Liver (tissue), 9 donors: ENCODE results near the gene ARID5A. TPM values are rescaled to one million over a fixed set of nuclear protein-coding genes. Genes with fewer than 3 reads are reported as not detected.

Experiments used
- DNase-seq: peaks from one replicate; pipeline ENCODE4 v3.0.0-alpha.2; 2017; ENCODE audit warnings: low spot score
- H3K27ac ChIP-seq, 2 donors: one replicate each; pipeline ENCODE4 v1.7.0; 2013; ENCODE audit warnings: inconsistent platforms in 2 of 2, low read length in 2 of 2, control low read depth in 1 of 2, low read depth in 1 of 2, mild to moderate bottlenecking in 1 of 2
- H3K27me3 ChIP-seq, 4 donors: one replicate each; pipeline versions ENCODE4 v1.6.1 to v1.7.0; 2013; ENCODE audit warnings: low read length in 3 of 4, inconsistent platforms in 1 of 4, mild to moderate bottlenecking in 1 of 4, moderate library complexity in 1 of 4; ENCODE audit not compliant: control insufficient read depth in 4 of 4, insufficient read depth in 4 of 4
- H3K36me3 ChIP-seq, 4 donors: one replicate each; pipeline versions ENCODE4 v1.6.1 to v1.7.0; 2013; ENCODE audit warnings: low read length in 3 of 4, mild to moderate bottlenecking in 3 of 4, low read depth in 1 of 4, moderate library complexity in 1 of 4; ENCODE audit not compliant: control insufficient read depth in 4 of 4, insufficient read depth in 3 of 4
- H3K4me1 ChIP-seq, 4 donors: one replicate each; pipeline versions ENCODE4 v1.6.1 to v1.7.0; 2013; ENCODE audit warnings: low read length in 3 of 4, mild to moderate bottlenecking in 3 of 4, moderate library complexity in 1 of 4; ENCODE audit not compliant: control insufficient read depth in 4 of 4, insufficient read depth in 4 of 4
- H3K4me3 ChIP-seq, 3 donors: one replicate each; pipeline versions ENCODE4 v1.6.1 to v1.7.0; 2013; ENCODE audit warnings: low read length in 3 of 3, control low read depth in 1 of 3, low read depth in 1 of 3, mild to moderate bottlenecking in 1 of 3
- H3K9ac ChIP-seq, 2 donors: one replicate each; pipeline ENCODE4 v1.7.0; 2013; ENCODE audit warnings: low read length in 2 of 2, mild to moderate bottlenecking in 2 of 2, moderate library complexity in 2 of 2, control low read depth in 1 of 2, low read depth in 1 of 2
- H3K9me3 ChIP-seq, 4 donors: one replicate each; pipeline versions ENCODE4 v1.6.1 to v1.7.0; 2013; ENCODE audit warnings: low read length in 3 of 4; ENCODE audit not compliant: control insufficient read depth in 4 of 4
- ATF3 ChIP-seq: IDR thresholded peaks from 2 replicates; pipeline ENCODE4 v1.6.1; 2016; ENCODE audit warnings: antibody characterized with exemption
- CTCF ChIP-seq: fragments of 150-350 bp; IDR thresholded peaks from 2 replicates; pipeline ENCODE4 v1.5.1; 2017; ENCODE audit warnings: improper control_type of control experiment, low read depth, low read length; ENCODE audit not compliant: missing input control
- FOXA1 ChIP-seq: IDR thresholded peaks from 2 replicates; pipeline ENCODE4 v1.6.1; 2016; ENCODE audit warnings: antibody characterized with exemption
- FOXA2 ChIP-seq: IDR thresholded peaks from 2 replicates; pipeline ENCODE4 v1.6.1; 2016; ENCODE audit warnings: antibody characterized with exemption
- GABPA ChIP-seq, 2 donors: IDR thresholded peaks in 1 of 2; conservative IDR thresholded peaks in 1 of 2; 2 replicates each; pipeline ENCODE4 v1.6.1; 2016; ENCODE audit warnings: antibody characterized with exemption in 2 of 2, mild to moderate bottlenecking in 1 of 2, moderate library complexity in 1 of 2
- HNF4A ChIP-seq, 2 donors: conservative IDR thresholded peaks; 2 replicates each; pipeline ENCODE4 v1.6.1; 2016; ENCODE audit warnings: antibody characterized with exemption in 2 of 2, mild to moderate bottlenecking in 2 of 2
- HNF4G ChIP-seq: IDR thresholded peaks from 2 replicates; pipeline ENCODE4 v1.6.1; 2016; ENCODE audit warnings: antibody characterized with exemption
- JUND ChIP-seq, 2 donors: IDR thresholded peaks; 2 replicates each; pipeline ENCODE4 v1.6.1; 2016; ENCODE audit warnings: antibody characterized with exemption in 2 of 2
- MAX ChIP-seq: IDR thresholded peaks from 2 replicates; pipeline ENCODE4 v1.6.1; 2016; ENCODE audit warnings: antibody characterized with exemption
- NR2F2 ChIP-seq: IDR thresholded peaks from 2 replicates; pipeline ENCODE4 v1.6.1; 2016; ENCODE audit warnings: antibody characterized with exemption
- RAD21 ChIP-seq, 2 donors: IDR thresholded peaks; 2 replicates each; pipeline ENCODE4 v1.6.1; 2016; ENCODE audit warnings: antibody characterized with exemption in 2 of 2, mild to moderate bottlenecking in 2 of 2
- REST ChIP-seq: IDR thresholded peaks from 2 replicates; pipeline ENCODE4 v1.6.1; 2016; ENCODE audit warnings: antibody characterized with exemption, mild to moderate bottlenecking
- RXRA ChIP-seq, 2 donors: IDR thresholded peaks; 2 replicates each; pipeline ENCODE4 v1.6.1; 2017 to 2018; ENCODE audit warnings: antibody characterized with exemption in 2 of 2, mild to moderate bottlenecking in 1 of 2
- SP1 ChIP-seq: IDR thresholded peaks from 2 replicates; pipeline ENCODE4 v1.6.1; 2018; ENCODE audit warnings: antibody characterized with exemption, mild to moderate bottlenecking
- TAF1 ChIP-seq: conservative IDR thresholded peaks from 2 replicates; pipeline ENCODE4 v1.6.1; 2016; ENCODE audit warnings: antibody characterized with exemption, mild to moderate bottlenecking
- YY1 ChIP-seq: IDR thresholded peaks from 2 replicates; pipeline ENCODE4 v1.6.1; 2016; ENCODE audit warnings: antibody characterized with exemption, mild to moderate bottlenecking
- ZBTB33 ChIP-seq: IDR thresholded peaks from 2 replicates; pipeline ENCODE4 v1.6.1; 2016; ENCODE audit warnings: antibody characterized with exemption
- WGBS: extraction: QIAGEN DNeasy Blood & Tissue Kit; methylation state at CpG from one replicate; pipeline ENCODE4 v1.1.7; 2013; 5-methylcytosine and 5-hydroxymethylcytosine counted together
- polyA plus RNA-seq, 2 donors: library from polyadenylated mRNA; stranded (reverse) in 1 of 2; unstranded in 1 of 2; fragments of 200-250 nt in 1 of 2; fragments of >200 nt in 1 of 2; fragmentation: Nextera tagmentation in 1 of 2; extraction: Ambion mirVana in 1 of 2; gene quantifications; one replicate each; pipeline versions ENCODE4 v1.2.1 to v1.2.3, GENCODE V29; 2013 to 2015
- total RNA-seq, 2 donors: library from RNA; depleted of rRNA; stranded (reverse); fragments of >200 nt; gene quantifications; one replicate each; pipeline ENCODE4 v1.2.3, GENCODE V29; 2014
- donor health status: healthy.
- donor health status: healthy.
- donor health status: healthy.
- donor health status: healthy.
- donor health status: healthy.

ARID5A gene
- total and polyA plus RNA-seq, 4 donors = 7.4 to 17.8 (median 11.0) TPM

- H3K27me3 ChIP-seq = no peaks in the 10 kb centered on the region
- no peak overlapping the region for H3K4me3 ChIP-seq
- 76% methylated on average over 1 of the region's 1 CpG for WGBS
- H3K9ac ChIP-seq = no peak overlapping the region
- H3K4me1 ChIP-seq = no peaks in the 10 kb centered on the region
- no peak overlapping the region for H3K27ac ChIP-seq
- no peak for DNase-seq
- H3K36me3 ChIP-seq = no peaks in the 10 kb centered on the region
- TF ChIP-seq RXRA (IDR thresholded peaks at IDR 0.05) = no peak
- TF ChIP-seq RAD21 (IDR thresholded peaks at IDR 0.05) = no peak
- TF ChIP-seq HNF4G = no peak
- TF ChIP-seq SP1 = no peak
- no peak for TF ChIP-seq TAF1
- TF ChIP-seq NR2F2 = no peak
- TF ChIP-seq JUND (IDR thresholded peaks at IDR 0.05) = no peak
- no peak for TF ChIP-seq HNF4A (conservative IDR thresholded peaks at IDR 0.05)
- no peak for TF ChIP-seq MAX
- TF ChIP-seq ZBTB33 = no peak
- no peak for TF ChIP-seq REST
- no peak for TF ChIP-seq ATF3
- TF ChIP-seq CTCF = no peak
- no peak for TF ChIP-seq FOXA2
- no peak for TF ChIP-seq GABPA (IDR thresholded peaks at IDR 0.05 in 1 of 2, conservative IDR thresholded peaks at IDR 0.05 in 1 of 2)
- TF ChIP-seq FOXA1 = no peak
- H3K9me3 ChIP-seq = peaks cover 0 to 4% (median 0%) of the 10 kb centered on the region in 4 donors
Observed at GRCh38 chr2:96489663-96490062, 46.9 kb upstream of the ARID5A start.

GRCh38 chr2:96491860-96492497 is 44.6 kb upstream of the ARID5A start:
- Histone ChIP-seq H3K36me3 (no peaks in the 10 kb centered on the region), H3K4me3 (no peak overlapping the region), H3K4me1 (no peaks in the 10 kb centered on the region), H3K9ac (no peak overlapping the region), H3K9me3 (peaks cover 0 to 4% (median 0%) of the 10 kb centered on the region in 4 donors), H3K27ac (no peak overlapping the region), H3K27me3 (no peaks in the 10 kb centered on the region)
- DNase-seq = no peak
- TF ChIP-seq RXRA (IDR thresholded peaks at IDR 0.05) = no peak
- no peak for TF ChIP-seq YY1
- no peak for TF ChIP-seq GABPA (IDR thresholded peaks at IDR 0.05 in 1 of 2, conservative IDR thresholded peaks at IDR 0.05 in 1 of 2)
- no peak for TF ChIP-seq REST
- TF ChIP-seq FOXA2 = no peak
- WGBS = 89% methylated on average over 1 of the region's 1 CpG
